ENCODE measurements around the gene BANF1.

GRCh38 chr11:66035653-66036333 lies 33.5 kb downstream of the BANF1 start:
- TF ChIP-seq, protein P1, sequence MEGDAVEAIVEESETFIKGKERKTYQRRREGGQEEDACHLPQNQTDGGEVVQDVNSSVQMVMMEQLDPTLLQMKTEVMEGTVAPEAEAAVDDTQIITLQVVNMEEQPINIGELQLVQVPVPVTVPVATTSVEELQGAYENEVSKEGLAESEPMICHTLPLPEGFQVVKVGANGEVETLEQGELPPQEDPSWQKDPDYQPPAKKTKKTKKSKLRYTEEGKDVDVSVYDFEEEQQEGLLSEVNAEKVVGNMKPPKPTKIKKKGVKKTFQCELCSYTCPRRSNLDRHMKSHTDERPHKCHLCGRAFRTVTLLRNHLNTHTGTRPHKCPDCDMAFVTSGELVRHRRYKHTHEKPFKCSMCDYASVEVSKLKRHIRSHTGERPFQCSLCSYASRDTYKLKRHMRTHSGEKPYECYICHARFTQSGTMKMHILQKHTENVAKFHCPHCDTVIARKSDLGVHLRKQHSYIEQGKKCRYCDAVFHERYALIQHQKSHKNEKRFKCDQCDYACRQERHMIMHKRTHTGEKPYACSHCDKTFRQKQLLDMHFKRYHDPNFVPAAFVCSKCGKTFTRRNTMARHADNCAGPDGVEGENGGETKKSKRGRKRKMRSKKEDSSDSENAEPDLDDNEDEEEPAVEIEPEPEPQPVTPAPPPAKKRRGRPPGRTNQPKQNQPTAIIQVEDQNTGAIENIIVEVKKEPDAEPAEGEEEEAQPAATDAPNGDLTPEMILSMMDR (IDR thresholded peaks at IDR 0.05), result no peak
- TF ChIP-seq POLR2A (IDR thresholded peaks at IDR 0.05), result no peak
